H9 (cell line): ENCODE results near the gene UGT1A8. TPM values are rescaled to one million over a fixed set of nuclear protein-coding genes. Genes with fewer than 3 reads are reported as not detected.
"Not testable (repeated sequence)": the region's sequence is repeated elsewhere in the genome, so short reads cannot be mapped to it uniquely, and the experiment has no call there.

Experiments used
- DNase-seq: peaks from one replicate; pipeline ENCODE4 v3.0.0-alpha.2; 2017
- H2AFZ ChIP-seq: one replicate; pipeline ENCODE4 v1.6.1; 2013; ENCODE audit warnings: mild to moderate bottlenecking, low read length, control low read depth, moderate library complexity
- H2AK5ac ChIP-seq: 2 replicates; pipeline ENCODE4 v1.6.1; 2013; ENCODE audit warnings: low read length, control low read depth, mixed read lengths; ENCODE audit not compliant: insufficient read length
- H2BK120ac ChIP-seq: one replicate; pipeline ENCODE4 v1.6.1; 2013; ENCODE audit warnings: low read depth, mild to moderate bottlenecking, low read length, control low read depth, inconsistent platforms; ENCODE audit not compliant: poor library complexity, severe bottlenecking
- H2BK12ac ChIP-seq: 2 replicates; pipeline ENCODE4 v1.6.1; 2013; ENCODE audit warnings: low read length, control low read depth, mixed read lengths, low read depth; ENCODE audit not compliant: insufficient read length
- H2BK15ac ChIP-seq: 2 replicates; pipeline ENCODE4 v1.6.1; 2013; ENCODE audit warnings: low read depth, low read length, control low read depth
- H2BK20ac ChIP-seq: one replicate; pipeline ENCODE4 v1.6.1; 2013; ENCODE audit warnings: low read depth, mild to moderate bottlenecking, low read length, control low read depth, inconsistent platforms; ENCODE audit not compliant: poor library complexity, severe bottlenecking
- H2BK5ac ChIP-seq: 2 replicates; pipeline ENCODE4 v1.6.1; 2013; ENCODE audit warnings: low read length, control low read depth, mixed read lengths; ENCODE audit not compliant: insufficient read length
- H3K14ac ChIP-seq: 2 replicates; pipeline ENCODE4 v1.6.1; 2013; ENCODE audit warnings: low read length, control low read depth; ENCODE audit not compliant: insufficient read depth
- H3K18ac ChIP-seq: 2 replicates; pipeline ENCODE4 v1.6.1; 2013; ENCODE audit warnings: low read depth, mild to moderate bottlenecking, mixed read lengths, low read length, control low read depth; ENCODE audit not compliant: insufficient read length
- H3K23ac ChIP-seq: 2 replicates; pipeline ENCODE4 v1.6.1; 2013; ENCODE audit warnings: low read length, control low read depth, mixed read lengths, low read depth; ENCODE audit not compliant: insufficient read length
- H3K23me2 ChIP-seq: 2 replicates; pipeline ENCODE4 v1.6.1; 2013; ENCODE audit warnings: low read depth, mild to moderate bottlenecking, mixed read lengths, low read length, control low read depth; ENCODE audit not compliant: insufficient read length, poor library complexity, severe bottlenecking
- H3K27ac ChIP-seq: 2 replicates; pipeline ENCODE4 v1.5.1; 2013; ENCODE audit warnings: low read length, control low read depth, mixed read lengths, low read depth; ENCODE audit not compliant: insufficient read length
- H3K27me3 ChIP-seq: 2 replicates; pipeline ENCODE4 v1.6.1; 2013; ENCODE audit warnings: low read length, control low read depth, inconsistent platforms; ENCODE audit not compliant: insufficient read depth
- H3K4ac ChIP-seq: 2 replicates; pipeline ENCODE4 v1.6.1; 2013; ENCODE audit warnings: low read depth, mild to moderate bottlenecking, control low read depth, inconsistent platforms, low read length, moderate library complexity
- H3K4me1 ChIP-seq: 2 replicates; pipeline ENCODE4 v1.6.1; 2013; ENCODE audit warnings: low read length, control low read depth, inconsistent platforms; ENCODE audit not compliant: insufficient read depth
- H3K4me2 ChIP-seq: 2 replicates; pipeline ENCODE4 v1.6.1; 2013; ENCODE audit warnings: low read length, control low read depth, mixed read lengths; ENCODE audit not compliant: insufficient read length, insufficient read depth
- H3K56ac ChIP-seq: 2 replicates; pipeline ENCODE4 v1.6.1; 2013; ENCODE audit warnings: low read depth, mild to moderate bottlenecking, mixed read lengths, low read length, control low read depth; ENCODE audit not compliant: insufficient read length
- H3K79me1 ChIP-seq: 2 replicates; pipeline ENCODE4 v1.6.1; 2013; ENCODE audit warnings: low read depth, mild to moderate bottlenecking, moderate library complexity, low read length, control low read depth, inconsistent platforms; ENCODE audit not compliant: insufficient read depth, poor library complexity, severe bottlenecking
- H3K79me2 ChIP-seq: 2 replicates; pipeline ENCODE4 v1.6.1; 2013; ENCODE audit warnings: low read length, control low read depth, inconsistent platforms; ENCODE audit not compliant: insufficient read depth
- H3K9ac ChIP-seq: 2 replicates; pipeline ENCODE4 v1.6.1; 2013; ENCODE audit warnings: low read length, control low read depth, mixed read lengths; ENCODE audit not compliant: insufficient read length; ENCODE audit errors: extremely low read depth
- H3K9me3 ChIP-seq: one replicate; pipeline ENCODE4 v1.6.1; 2013; ENCODE audit warnings: low read depth, low read length, inconsistent platforms; ENCODE audit not compliant: control insufficient read depth
- H3T11ph ChIP-seq: one replicate; pipeline ENCODE4 v1.6.1; 2013; ENCODE audit warnings: mild to moderate bottlenecking, low read length, control low read depth, inconsistent platforms
- H4K20me1 ChIP-seq: one replicate; pipeline ENCODE4 v1.6.1; 2013; ENCODE audit not compliant: control insufficient read depth, insufficient read length, insufficient read depth
- H4K5ac ChIP-seq: 2 replicates; pipeline ENCODE4 v1.6.1; 2013; ENCODE audit warnings: low read depth, mild to moderate bottlenecking, mixed read lengths, low read length, control low read depth; ENCODE audit not compliant: insufficient read length
- H4K8ac ChIP-seq: replicated peaks from 2 replicates; pipeline ENCODE4 v1.6.1; 2013; ENCODE audit warnings: low read length, control low read depth, mixed read lengths, low read depth; ENCODE audit not compliant: insufficient read length
- H4K91ac ChIP-seq: 2 replicates; pipeline ENCODE4 v1.6.1; 2013; ENCODE audit warnings: low read depth, mild to moderate bottlenecking, moderate library complexity, mixed read lengths, low read length, control low read depth; ENCODE audit not compliant: insufficient read length
- H3K27ac Mint-ChIP-seq, 3 experiments: 2 replicates in 2 of 3; 3 replicates in 1 of 3; pipeline ENCODE4 v1.8.0; 2020 to 2021; ENCODE audit warnings: mixed read lengths in 3 of 3, mild to moderate bottlenecking in 1 of 3, moderate library complexity in 1 of 3
- H3K27me3 Mint-ChIP-seq: 2 replicates; pipeline ENCODE4 v1.8.0; 2021; ENCODE audit warnings: low read depth, mild to moderate bottlenecking, moderate library complexity, mixed read lengths
- H3K36me3 Mint-ChIP-seq, 3 experiments: 2 replicates in 2 of 3; 3 replicates in 1 of 3; pipeline ENCODE4 v1.8.0; 2020 to 2021; ENCODE audit warnings: low read depth in 3 of 3, mixed read lengths in 3 of 3; ENCODE audit not compliant: insufficient read depth in 1 of 3
- H3K4me1 Mint-ChIP-seq, 2 experiments: 2 replicates each; pipeline ENCODE4 v1.8.0; 2020; ENCODE audit warnings: mixed read lengths in 2 of 2
- H3K4me3 Mint-ChIP-seq, 2 experiments: 2 replicates in 1 of 2; 3 replicates in 1 of 2; pipeline ENCODE4 v1.8.0; 2020 to 2021; ENCODE audit warnings: mild to moderate bottlenecking in 2 of 2, mixed read lengths in 2 of 2, moderate library complexity in 1 of 2
- H3K9me3 Mint-ChIP-seq, 2 experiments: 2 replicates in 1 of 2; 3 replicates in 1 of 2; pipeline ENCODE4 v1.8.0; 2020; ENCODE audit warnings: mild to moderate bottlenecking in 2 of 2, mixed read lengths in 2 of 2, moderate library complexity in 1 of 2
- WGBS: extraction: QIAGEN DNeasy Blood & Tissue Kit; methylation state at CpG from one replicate; pipeline ENCODE4 v1.1.7; 2013; ENCODE audit warnings: missing lambda C conversion rate, low lambda C conversion rate, mixed read lengths; ENCODE audit not compliant: insufficient read length; ENCODE audit errors: extremely low coverage; 5-methylcytosine and 5-hydroxymethylcytosine counted together
- total RNA-seq: library from RNA; stranded (reverse); gene quantifications from 2 replicates; pipeline ENCODE4 v1.2.1, GENCODE V29; 2021
- TF ChIP-seq, protein P1 (sequence below): fragments of 200-600 bp; sonication (generic); conservative IDR thresholded peaks from 3 replicates; pipeline ENCODE4 v1.8.0; 2021; ENCODE audit warnings: antibody characterized with exemption, mild to moderate bottlenecking

UGT1A8 gene
- total RNA-seq, 1 experiment from 2014 or later, result not detected

DNA sequence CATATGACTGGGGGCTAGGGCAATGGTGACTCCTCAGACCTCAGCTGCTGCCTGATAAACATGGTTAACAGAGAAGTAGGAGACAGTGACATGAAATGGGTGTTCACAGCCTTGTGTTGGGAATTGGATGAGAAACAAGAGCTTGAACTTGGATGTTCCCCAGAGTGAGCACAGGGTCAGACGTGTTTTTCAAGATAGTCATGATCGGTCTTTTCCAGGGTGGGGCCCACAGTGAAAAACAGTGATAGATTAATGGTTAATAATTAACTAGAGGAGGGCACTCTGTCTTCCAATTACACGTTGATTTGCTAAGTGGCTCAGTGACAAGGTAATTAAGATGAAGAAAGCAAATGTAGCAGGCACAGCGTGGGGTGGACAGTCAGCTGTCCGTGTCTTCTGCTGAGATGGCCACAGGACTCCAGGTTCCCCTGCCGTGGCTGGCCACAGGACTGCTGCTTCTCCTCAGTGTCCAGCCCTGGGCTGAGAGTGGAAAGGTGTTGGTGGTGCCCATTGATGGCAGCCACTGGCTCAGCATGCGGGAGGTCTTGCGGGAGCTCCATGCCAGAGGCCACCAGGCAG is 111.4 kb downstream of the UGT1A8 start, which contains the start of gene UGT1A3:
Gene UGT1A3 (plus strand): TSS at position 320 of the 579 bp plus-strand sequence. CDS start 85 bp downstream, at position 405.
- H4K8ac ChIP-seq, result no peak within 1 kb of the TSS
- no peaks in the 10 kb centered on the region for H3K23me2 ChIP-seq
- no peak within 1 kb of the TSS for H2AFZ ChIP-seq
- no peak within 1 kb of the TSS for H3K18ac ChIP-seq
- no peak within 1 kb of the TSS for H3K4ac ChIP-seq
- no peak within 1 kb of the TSS for H3K9ac ChIP-seq
- no peak within 1 kb of the TSS for H3K56ac ChIP-seq
- H4K20me1 ChIP-seq, result no peaks in the 10 kb centered on the region
- H3K14ac ChIP-seq, result no peak within 1 kb of the TSS
- no peaks in the 10 kb centered on the region for H3K9me3 ChIP-seq
- Mint-ChIP-seq H3K36me3 (peaks cover 0 to 2% (median 0%) of the 10 kb centered on the region in 3 experiments; a peak in 3 of 7 replicates), H3K27ac (no peak within 1 kb of the TSS), H3K4me1 (no peaks in the 10 kb centered on the region), H3K27me3 (peaks cover 31% of the 10 kb centered on the region), H3K9me3 (peaks cover 15 to 40% of the 10 kb centered on the region in 2 experiments), H3K4me3 (no peak within 1 kb of the TSS)
- H3K27me3 ChIP-seq, result no peaks in the 10 kb centered on the region
- no peak within 1 kb of the TSS for H2BK20ac ChIP-seq
- H2BK120ac ChIP-seq, result no peak within 1 kb of the TSS
- H3K79me2 ChIP-seq, result no peaks in the 10 kb centered on the region
- H3K4me1 ChIP-seq, result no peaks in the 10 kb centered on the region
- DNase-seq, result no peak
- no CpG with 5 or more reads among the region's 8 CpGs for WGBS
- H2BK12ac ChIP-seq, result no peak within 1 kb of the TSS
- no peak within 1 kb of the TSS for H4K5ac ChIP-seq
- no peaks in the 10 kb centered on the region for H3K79me1 ChIP-seq
- no peak within 1 kb of the TSS for H2BK5ac ChIP-seq
- no peak within 1 kb of the TSS for H4K91ac ChIP-seq
- no peak within 1 kb of the TSS for H3T11ph ChIP-seq
- H2BK15ac ChIP-seq, result no peak within 1 kb of the TSS
- no peak within 1 kb of the TSS for H3K4me2 ChIP-seq
- no peak within 1 kb of the TSS for H3K27ac ChIP-seq
- TF ChIP-seq, protein P1, sequence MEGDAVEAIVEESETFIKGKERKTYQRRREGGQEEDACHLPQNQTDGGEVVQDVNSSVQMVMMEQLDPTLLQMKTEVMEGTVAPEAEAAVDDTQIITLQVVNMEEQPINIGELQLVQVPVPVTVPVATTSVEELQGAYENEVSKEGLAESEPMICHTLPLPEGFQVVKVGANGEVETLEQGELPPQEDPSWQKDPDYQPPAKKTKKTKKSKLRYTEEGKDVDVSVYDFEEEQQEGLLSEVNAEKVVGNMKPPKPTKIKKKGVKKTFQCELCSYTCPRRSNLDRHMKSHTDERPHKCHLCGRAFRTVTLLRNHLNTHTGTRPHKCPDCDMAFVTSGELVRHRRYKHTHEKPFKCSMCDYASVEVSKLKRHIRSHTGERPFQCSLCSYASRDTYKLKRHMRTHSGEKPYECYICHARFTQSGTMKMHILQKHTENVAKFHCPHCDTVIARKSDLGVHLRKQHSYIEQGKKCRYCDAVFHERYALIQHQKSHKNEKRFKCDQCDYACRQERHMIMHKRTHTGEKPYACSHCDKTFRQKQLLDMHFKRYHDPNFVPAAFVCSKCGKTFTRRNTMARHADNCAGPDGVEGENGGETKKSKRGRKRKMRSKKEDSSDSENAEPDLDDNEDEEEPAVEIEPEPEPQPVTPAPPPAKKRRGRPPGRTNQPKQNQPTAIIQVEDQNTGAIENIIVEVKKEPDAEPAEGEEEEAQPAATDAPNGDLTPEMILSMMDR, result no peak
- H2AK5ac ChIP-seq, result no peak within 1 kb of the TSS
- no peak within 1 kb of the TSS for H3K23ac ChIP-seq

DNA sequence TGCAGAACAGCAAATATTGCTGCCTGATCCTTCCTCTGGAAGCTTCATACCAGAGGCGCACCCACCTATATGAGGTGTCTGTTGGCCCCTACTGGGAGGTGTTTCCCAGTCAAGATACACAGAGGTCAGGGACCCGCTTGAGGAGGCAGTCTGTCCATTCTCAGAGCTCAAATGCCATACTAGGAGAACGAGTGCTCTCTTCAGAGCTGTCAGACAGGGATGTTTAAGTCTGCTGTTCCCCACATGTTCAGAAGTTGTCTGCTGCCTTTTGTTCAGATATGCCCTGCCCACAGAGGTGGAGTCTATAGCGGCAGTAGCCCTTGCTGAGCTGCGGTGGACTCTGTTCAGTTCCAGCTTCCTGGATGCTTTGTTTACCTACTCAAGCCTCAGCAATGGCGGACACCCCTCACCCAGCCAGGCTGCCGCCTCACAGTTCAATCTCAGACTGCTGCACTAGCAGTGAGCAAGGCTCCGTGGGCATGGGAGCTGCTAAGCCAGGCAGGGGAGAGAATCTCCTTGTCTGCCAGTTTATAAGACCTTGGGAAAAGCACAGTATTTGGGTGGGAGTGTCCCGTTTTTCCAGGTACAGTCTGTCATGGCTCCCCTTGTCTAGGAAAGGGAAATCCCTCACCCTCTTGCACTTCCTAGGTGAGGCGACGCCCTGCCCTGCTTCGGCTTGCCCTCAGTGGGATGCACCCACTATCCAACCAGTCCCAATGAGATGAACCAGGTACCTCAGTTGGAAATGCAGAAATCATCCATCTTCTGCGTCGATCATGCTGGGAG is 119.6 kb downstream of the UGT1A8 start:
- H3K56ac ChIP-seq, H3K27me3 ChIP-seq, H3K79me1 ChIP-seq, H2BK15ac ChIP-seq, H4K5ac ChIP-seq, H3K4ac ChIP-seq, H3K4me1 ChIP-seq, H3K4me3 Mint-ChIP-seq, H3K4me1 Mint-ChIP-seq, H2BK5ac ChIP-seq, H3K36me3 Mint-ChIP-seq, H3K79me2 ChIP-seq, H2AFZ ChIP-seq, H2BK120ac ChIP-seq, H4K8ac ChIP-seq, H3K9ac ChIP-seq, H2BK12ac ChIP-seq, H3K4me2 ChIP-seq, H3K27ac Mint-ChIP-seq, H2AK5ac ChIP-seq, H3K9me3 ChIP-seq, H3K23ac ChIP-seq, H4K91ac ChIP-seq, H3T11ph ChIP-seq, H4K20me1 ChIP-seq, DNase-seq, H2BK20ac ChIP-seq, H3K23me2 ChIP-seq, H3K18ac ChIP-seq, H3K14ac ChIP-seq, H3K27me3 Mint-ChIP-seq, H3K27ac ChIP-seq: not testable (repeated sequence)
- peaks cover 11 to 16% of the 10 kb centered on the region in 2 experiments for H3K9me3 Mint-ChIP-seq
- WGBS, result no CpG with 5 or more reads among the region's 14 CpGs
